ENCODE results near the gene VN1R5. TPM values are rescaled to one million over a fixed set of nuclear protein-coding genes. Genes with fewer than 3 reads are reported as not detected.

The VN1R5 gene
- total and polyA plus RNA-seq, 10 donors: not detected

DNA sequence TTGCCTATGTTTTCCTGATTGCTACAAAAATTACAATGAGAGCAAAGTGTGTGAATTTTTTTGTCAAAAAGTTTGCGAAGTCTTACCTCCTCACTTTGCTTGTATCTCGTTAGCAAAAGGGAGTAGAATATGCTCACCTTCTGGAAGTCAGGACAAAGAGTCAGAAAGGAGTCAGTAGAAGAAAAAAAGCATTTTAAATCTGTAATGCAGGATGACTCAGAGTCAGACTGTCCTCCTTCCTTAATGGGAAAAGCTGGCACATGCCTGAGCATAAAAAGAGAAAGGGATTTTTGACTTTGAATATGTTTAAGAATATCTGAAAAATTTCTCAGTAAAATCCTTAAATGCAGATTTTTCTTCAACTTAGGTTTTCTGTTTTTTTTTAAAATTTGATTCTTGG, 14.2 kb upstream of the VN1R5 start:
- no peaks in the 10 kb centered on the region for H3K4me1 ChIP-seq
- H3K27ac ChIP-seq: no peak overlapping the region
- H3K36me3 ChIP-seq: no peaks in the 10 kb centered on the region
- H3K4me3 ChIP-seq: no peak overlapping the region
- 79 to 84% (median 81%) methylated on average over 2 of the region's 2 CpGs for WGBS, 5 donors
- H3K27me3 ChIP-seq (replicated peaks in 1 of 7): no peaks in the 10 kb centered on the region
- intact Hi-C loops (cut with DNase I; ENCODE audit: low total_unique reads): no loop called here
- no peak for DNase-seq
- no peak for TF ChIP-seq POLR2AphosphoS5 (IDR thresholded peaks at IDR 0.05)
- no peak for TF ChIP-seq POLR2A (IDR thresholded peaks at IDR 0.05)
- no peak for TF ChIP-seq CTCF (IDR thresholded peaks at IDR 0.05 in 8 of 11, conservative IDR thresholded peaks at IDR 0.05 in 3 of 11)
- peaks cover 0 to 30% (median 20%) of the 10 kb centered on the region in 8 donors for H3K9me3 ChIP-seq

- H3K4me3 ChIP-seq: no peak overlapping the region
- no peak overlapping the region for H3K27ac ChIP-seq
- TF ChIP-seq CTCF (IDR thresholded peaks at IDR 0.05 in 8 of 11, conservative IDR thresholded peaks at IDR 0.05 in 3 of 11) (no peak), POLR2A (IDR thresholded peaks at IDR 0.05) (no peak), POLR2AphosphoS5 (IDR thresholded peaks at IDR 0.05) (no peak)
- no peaks in the 10 kb centered on the region for H3K27me3 ChIP-seq (replicated peaks in 1 of 7)
- no peak for DNase-seq
- intact Hi-C loops (cut with DNase I; ENCODE audit: low total_unique reads): no loop called here
- WGBS, 5 donors: 92 to 96% (median 93%) methylated on average over 12 of the region's 12 CpGs
- H3K4me1 ChIP-seq: no peaks in the 10 kb centered on the region
- no peaks in the 10 kb centered on the region for H3K36me3 ChIP-seq
- H3K9me3 ChIP-seq: peaks cover 0 to 48% (median 39%) of the 10 kb centered on the region in 8 donors
These were observed 12.2 kb upstream of the VN1R5 start for GRCh38 chr1:247243524-247244137.

DNA sequence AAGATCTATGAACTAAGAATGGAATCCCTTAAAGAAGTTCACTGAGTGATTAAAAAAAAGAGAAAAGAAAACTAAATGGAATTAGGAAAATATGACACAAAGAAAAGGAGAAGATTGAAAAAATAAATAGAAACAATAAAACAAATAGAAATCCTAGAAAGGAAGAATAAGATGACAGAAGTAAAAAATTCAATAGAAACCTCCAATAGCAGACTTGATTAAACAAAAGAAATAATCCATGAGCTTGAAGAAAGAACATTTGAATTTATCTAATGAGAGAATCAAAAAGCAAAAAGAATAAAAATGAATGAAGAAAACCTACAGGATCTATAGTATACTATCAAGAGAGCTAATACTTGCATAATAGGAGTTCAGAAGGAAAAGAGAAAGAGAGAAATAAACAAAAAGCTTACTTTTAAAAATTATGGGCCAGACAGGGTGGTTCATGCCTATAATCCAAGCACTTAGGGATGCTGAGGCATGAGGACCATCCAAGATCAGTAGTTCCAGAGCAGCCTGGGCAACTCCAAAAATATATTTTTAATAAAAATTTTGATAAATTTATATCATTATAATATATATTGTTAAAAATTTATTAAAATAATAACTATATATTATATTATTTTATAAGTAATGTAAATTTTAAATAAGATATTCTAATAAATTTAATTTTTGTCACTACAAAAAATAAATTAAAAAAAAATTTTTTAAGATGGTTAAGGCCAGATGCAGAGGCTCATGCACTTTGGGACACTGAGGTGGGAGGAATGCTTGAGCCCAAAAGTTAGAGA, 9.4 kb upstream of the VN1R5 start:
- TF ChIP-seq CTCF (IDR thresholded peaks at IDR 0.05 in 8 of 11, conservative IDR thresholded peaks at IDR 0.05 in 3 of 11): no peak
- TF ChIP-seq POLR2AphosphoS5 (IDR thresholded peaks at IDR 0.05): no peak
- TF ChIP-seq POLR2A (IDR thresholded peaks at IDR 0.05): no peak
- Histone ChIP-seq H3K27ac (no peak overlapping the region), H3K4me1 (no peaks in the 10 kb centered on the region), H3K9me3 (peaks cover 0 to 64% (median 45%) of the 10 kb centered on the region in 8 donors), H3K4me3 (no peak overlapping the region), H3K27me3 (replicated peaks in 1 of 7) (no peaks in the 10 kb centered on the region), H3K36me3 (no peaks in the 10 kb centered on the region)
- intact Hi-C loops (cut with DNase I; ENCODE audit: low total_unique reads): no loop called here
- no peak for DNase-seq

GRCh38 chr1:247247568-247247967, 8.3 kb upstream of the VN1R5 start:
- intact Hi-C loops (cut with DNase I; ENCODE audit: low total_unique reads): no loop called here
- H3K4me3 ChIP-seq: no peak overlapping the region
- H3K9me3 ChIP-seq: peaks cover 0 to 64% (median 45%) of the 10 kb centered on the region in 8 donors
- no peaks in the 10 kb centered on the region for H3K4me1 ChIP-seq
- 89 to 97% (median 94%) methylated on average over 1 of the region's 1 CpG for WGBS, 5 donors
- no peaks in the 10 kb centered on the region for H3K27me3 ChIP-seq (replicated peaks in 1 of 7)
- no peak overlapping the region for H3K27ac ChIP-seq
- no peaks in the 10 kb centered on the region for H3K36me3 ChIP-seq
- TF ChIP-seq POLR2A (IDR thresholded peaks at IDR 0.05) (no peak), CTCF (IDR thresholded peaks at IDR 0.05 in 8 of 11, conservative IDR thresholded peaks at IDR 0.05 in 3 of 11) (no peak), POLR2AphosphoS5 (IDR thresholded peaks at IDR 0.05) (no peak)
- DNase-seq: no peak
